ENCODE data around the gene RFFL.
"Not testable (repeated sequence)": the region's sequence is repeated elsewhere in the genome, so short reads cannot be mapped to it uniquely, and the experiment has no call there.

RFFL gene

DNA sequence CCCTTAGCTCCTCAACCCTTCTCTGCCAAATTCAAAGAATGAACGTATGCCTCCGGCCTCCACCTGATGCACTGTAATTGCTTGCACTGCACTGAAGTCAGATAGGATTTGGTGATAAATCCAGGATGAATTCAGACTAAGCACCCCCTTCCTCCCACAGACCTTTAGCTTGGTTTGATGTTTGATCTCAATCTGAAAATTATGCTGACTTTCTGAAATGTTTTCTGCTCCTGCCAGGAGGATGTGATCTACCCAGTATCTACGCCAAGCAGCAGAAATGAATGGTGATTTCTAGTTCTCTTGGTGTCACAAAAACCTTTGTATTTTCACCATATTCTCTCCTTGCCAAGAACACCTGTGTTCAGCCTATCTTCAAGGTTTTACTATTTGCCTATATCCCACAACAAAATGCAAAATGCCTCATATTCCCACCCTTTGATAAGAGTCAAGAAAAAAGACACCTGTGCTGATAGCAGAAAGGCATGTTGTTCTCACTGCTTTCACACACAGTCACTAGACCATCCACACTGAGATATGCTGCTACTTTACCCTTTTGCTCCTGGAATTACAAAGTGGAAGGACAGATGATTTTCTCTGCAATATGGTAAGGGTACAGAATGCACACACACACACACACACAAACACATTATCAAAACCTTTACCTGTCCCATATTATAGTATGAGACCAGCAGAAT is 14.7 kb downstream of the RFFL start:
- DNase-seq (ENCODE audit: low read depth), result no peak

DNA sequence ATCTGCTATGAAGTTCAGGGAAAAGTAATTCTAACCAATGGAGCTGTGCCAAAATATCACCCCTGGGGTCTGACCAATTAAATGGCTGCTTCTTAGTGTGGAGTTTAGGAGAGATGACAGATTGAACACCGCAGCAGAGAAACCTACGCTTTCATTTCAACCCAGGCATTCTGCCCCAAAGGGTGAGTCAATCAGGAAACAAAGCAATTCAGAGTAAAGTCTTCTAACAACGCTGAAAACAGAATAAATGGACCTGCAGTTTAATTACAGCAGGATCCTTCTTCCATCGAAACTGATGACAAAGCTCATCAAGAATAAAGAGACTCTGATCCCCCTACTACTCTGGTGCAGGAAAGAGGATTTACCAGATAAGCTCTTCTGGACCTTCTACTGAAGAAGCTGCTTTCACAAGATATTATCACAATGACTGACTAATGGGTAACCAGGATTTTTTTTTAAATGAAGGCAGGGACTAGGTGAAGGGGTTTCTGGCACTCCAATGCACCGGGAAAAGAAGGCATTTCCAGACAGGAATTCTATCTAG is 16.7 kb downstream of the RFFL start:
- no peak for DNase-seq (ENCODE audit: low read depth)

DNA sequence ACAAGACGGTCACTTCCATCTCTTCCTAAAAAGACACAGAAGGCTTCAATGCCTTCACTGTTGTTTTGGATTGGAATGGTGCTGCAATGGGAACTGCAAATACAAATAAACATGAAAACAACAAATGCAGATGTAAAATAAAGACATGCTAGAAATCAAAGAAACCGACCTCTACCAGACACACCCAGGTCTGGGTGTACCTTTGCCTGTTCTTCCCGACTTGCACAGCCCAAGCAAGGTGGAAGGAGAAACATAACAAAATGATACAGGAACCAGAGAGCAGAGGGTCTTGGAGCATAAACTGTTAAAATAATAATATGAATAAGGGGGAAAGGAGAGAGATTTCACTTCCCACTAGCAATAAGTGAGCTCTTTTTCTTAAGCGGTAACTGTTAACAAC is 17.3 kb downstream of the RFFL start:
- no peak for DNase-seq (ENCODE audit: low read depth)

DNA sequence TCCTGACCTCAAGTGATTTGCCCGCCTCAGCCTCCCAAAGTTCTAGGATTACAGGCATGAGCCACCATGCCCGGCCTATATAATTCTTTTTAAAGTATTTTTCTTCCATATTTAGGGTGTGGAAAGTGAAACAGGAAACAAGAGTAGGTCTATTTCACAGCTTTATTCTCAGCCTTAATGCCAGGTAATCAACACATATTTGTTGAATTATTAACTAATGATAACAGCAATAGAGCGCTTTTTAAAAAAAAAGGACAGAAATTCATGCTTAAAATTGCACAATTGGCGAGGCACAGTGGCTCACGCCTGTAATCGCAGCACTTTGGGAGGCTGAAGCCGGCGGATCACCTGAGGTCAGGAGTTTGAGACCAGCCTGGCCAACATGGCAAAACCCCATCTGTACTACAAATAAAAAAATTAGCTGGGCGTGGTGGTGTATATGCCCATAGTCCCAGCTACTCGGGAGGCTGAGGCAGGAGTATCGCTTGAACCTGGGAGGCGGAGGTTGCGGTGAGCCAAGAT is 18.0 kb downstream of the RFFL start:
- not testable (repeated sequence) for DNase-seq (ENCODE audit: low read depth)

DNA sequence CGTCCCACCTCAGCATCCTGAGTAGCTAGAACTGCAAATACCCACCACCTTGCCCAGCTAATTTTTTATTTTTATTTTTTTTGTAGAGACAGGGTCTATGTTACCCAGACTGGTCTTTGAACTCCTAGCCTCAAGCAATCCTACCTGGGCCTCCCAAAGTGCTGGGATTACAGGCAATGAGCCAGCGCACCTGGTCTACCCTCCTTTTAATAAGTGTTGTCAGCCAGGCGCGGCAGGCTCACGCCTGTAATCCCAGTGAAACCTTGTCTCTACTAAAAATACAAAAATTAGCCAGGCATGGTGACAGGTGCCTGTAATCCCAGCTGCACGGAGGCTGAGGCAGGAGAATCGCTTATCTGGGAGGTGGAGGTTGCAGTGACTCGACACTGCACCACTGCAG is 19.3 kb downstream of the RFFL start:
- DNase-seq (ENCODE audit: low read depth), result no peak

DNA sequence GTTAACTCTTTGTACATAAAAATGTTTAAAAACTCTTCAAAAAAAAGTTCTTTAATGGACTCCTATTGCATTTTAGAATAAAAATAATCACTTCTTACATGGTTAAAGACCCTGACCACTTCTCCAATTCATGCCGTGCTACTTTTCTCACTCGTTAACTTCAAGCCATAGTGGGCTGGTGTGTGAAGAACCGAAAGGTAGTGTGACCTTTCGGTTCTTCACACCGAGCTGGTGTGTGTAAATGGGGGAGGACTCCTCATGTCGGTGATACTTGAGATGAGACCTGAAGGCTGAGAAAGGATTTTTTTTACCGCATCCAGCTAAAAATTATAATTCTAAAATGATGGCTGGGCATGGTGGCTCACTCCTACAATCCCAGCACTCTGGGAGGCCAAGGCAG is 22.1 kb downstream of the RFFL start:
- no peak for DNase-seq (ENCODE audit: low read depth)

DNA sequence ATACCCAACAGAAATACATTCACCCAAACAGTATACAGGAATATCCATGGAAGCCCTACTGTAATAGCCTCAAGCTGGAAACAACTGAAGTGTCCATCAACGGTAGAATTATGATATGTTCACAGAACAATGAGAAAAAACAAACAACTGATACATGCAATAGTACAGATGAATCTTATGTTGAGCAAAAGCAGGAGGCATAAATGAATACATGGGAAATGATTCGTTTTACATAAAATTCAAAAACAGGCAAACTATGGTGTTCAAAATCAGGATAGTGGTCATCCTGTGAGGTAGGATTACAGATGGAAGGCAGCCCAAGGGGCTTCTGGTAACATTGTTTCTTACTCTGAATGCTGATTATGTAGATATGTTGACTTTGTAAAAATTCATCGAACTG is 25.1 kb downstream of the RFFL start:
- no peak for DNase-seq (ENCODE audit: low read depth)

DNA sequence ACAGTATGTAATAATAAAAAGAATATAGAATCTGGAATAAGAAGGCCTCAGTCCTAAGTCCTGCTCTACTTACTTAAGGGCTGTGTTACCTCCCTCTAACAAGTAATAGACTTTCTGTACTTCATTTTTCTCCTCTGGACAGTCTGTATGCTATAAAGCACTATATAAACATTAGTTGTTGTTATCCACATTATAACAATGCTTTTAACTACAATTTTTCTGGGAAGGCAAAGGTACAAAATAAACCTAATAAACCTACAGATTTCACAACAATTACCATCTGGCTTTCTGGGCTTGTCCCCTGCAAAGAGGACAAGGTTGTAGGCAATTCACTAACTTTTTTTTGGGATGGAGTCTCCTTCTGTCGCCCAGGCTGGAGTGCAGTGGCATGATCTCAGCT is 32.7 kb downstream of the RFFL start:
- DNase-seq (ENCODE audit: low read depth), result no peak

DNA sequence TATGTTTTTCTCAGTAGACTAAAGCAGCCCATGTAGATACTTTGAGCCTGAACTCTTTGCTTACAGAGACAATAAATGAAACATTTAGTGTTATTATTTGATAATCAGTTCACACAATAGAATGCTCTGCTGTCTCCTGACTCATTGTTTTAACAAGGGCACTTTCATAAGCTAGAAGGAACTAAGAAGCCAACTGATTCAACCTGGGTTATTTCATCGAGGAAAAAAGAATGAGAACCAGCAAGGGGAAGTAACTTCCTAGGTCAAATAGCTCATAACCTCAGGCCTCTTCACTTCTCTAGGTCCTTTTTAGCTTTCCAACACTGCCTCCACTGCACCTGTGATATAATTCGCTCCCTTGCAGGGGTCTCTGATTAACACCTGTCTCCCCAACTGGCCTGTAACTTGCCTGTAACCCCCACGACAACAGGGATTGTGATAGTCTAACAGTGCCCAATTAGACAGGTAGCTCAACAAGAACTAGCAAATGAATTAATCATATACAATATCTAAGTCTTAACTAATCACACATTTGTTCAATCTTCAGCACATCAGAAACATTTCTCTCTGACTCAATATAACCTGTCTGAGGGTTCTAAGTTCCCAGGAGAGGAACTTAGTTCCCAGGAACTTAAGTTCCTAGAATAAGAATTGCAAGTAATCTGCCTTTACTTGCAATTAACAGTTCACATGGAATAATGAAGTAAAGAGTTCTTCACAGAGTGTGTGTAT is 34.8 kb downstream of the RFFL start:
- no peak for DNase-seq (ENCODE audit: low read depth)

DNA sequence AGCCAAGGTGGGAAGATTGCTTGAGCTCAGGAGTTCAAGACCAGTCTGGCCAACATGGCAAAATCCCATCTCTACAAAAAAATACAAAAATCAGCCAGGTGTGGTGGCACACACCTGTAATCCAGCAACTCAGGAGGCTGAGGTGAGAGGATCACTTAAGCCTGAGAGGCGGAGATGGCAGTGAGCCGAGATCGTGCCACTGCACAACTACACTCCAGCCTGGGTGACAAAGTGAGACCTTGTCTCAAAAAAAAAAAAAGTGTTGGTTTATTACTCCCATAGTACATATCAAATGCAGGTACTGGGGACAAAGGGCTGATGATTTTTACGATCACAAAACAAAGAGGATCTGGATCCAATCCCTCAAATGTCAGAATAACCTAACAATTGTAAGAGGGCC is 35.4 kb downstream of the RFFL start:
- not testable (repeated sequence) for DNase-seq (ENCODE audit: low read depth)

DNA sequence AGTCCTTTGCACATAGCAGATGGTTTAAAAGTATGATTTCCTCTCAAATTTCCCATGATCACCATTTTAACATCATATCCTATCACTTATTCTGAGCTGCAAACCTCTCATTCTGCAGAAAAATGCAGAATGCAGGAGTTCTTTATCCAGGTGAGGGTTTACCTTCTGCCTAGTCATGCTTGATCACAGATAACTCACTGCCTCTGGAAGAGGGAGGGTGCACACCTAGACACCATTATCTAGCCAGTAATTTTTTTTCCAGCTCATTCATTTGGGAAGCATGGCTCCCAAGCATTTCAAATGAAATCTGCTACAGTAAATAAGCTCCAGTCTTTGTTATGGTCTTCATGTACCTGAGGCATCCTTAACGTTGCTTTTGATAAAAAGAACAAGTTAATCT is 38.0 kb downstream of the RFFL start:
- no peak for DNase-seq (ENCODE audit: low read depth)

DNA sequence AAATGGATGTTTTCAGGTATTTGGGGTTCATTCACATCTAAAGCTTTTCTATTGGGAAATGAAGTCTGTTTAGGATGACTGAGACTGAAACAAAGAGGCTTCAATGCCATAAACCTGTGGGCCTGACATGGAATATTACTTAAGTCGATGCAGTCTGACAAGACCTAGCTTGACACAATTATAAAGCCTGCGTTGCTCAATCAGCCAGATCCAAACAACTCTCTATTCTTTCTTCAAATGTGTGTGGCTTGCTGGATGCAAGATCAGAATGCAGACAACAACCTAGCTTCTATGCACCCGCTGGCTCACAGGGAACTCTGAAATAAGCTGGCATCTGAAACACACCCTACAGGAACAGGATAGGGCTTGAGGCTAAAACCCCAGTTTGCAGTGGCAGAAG is 40.0 kb downstream of the RFFL start:
- DNase-seq (ENCODE audit: low read depth), result no peak

DNA sequence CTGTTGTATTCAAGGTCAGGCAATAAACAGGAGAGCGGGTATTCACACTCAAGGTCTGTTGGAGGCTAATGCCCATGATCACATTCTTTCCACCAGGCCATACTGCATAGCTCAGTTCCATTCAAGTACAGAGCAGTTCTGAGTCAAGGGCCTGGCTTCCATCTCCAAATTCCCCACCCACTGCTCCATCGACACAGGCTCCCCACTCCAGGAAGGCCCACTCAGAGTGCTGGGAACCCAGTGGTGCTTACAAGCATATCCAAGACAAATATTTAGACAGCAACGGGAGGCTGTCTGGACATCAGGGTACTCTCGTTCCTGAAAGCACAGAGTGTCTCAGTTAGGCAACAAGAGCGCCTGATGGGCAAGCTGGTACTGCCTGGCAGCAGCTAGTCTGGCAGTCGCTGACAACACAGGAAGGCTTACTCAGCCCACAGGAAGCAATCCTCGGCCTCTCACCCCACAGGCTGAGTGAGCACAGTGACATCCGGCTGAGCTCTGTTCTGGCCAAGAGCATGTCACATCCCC is 40.9 kb downstream of the RFFL start:
- peak; percentile 37 for DNase-seq (ENCODE audit: low read depth)

DNA sequence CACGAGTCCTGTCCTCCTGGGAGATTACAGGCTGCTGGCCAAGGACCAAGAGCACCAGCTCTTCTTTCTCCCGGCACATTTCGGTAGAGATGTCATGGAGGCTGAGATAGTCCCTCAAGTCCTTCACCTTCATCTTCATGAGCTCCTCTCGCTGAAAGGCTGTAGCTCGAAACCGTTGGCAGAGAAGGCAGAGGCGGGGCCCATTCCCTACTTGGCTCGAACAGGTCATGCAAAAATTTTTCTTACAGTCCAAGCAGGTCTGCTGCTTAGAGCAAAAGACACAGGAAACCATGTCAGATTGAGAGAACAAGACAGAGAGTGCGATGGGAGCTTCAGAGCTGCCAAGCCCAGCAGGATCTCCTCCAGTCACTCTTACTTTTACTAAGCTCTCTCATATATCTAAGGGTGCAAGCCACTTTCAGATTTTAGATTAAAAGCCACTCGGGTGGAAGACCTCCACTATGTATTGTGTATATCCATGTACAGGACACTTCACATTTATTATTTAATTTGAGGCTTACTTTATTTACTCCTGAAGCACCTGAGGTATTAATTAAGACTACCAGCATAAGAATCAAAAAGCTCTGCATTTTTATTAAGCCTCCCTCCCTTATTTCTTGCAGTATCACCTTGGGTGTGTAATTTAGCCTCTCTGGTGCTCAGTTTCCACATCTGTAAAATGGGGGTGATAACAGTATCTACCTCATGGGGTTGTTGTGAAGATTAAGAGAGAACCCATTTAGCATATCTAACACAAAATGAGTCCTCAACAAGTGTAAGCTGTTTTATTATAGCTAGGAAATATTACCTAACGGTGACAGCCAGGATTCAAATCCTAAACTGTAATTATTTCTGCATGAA is 41.8 kb downstream of the RFFL start:
- DNase-seq (ENCODE audit: low read depth), result no peak

DNA sequence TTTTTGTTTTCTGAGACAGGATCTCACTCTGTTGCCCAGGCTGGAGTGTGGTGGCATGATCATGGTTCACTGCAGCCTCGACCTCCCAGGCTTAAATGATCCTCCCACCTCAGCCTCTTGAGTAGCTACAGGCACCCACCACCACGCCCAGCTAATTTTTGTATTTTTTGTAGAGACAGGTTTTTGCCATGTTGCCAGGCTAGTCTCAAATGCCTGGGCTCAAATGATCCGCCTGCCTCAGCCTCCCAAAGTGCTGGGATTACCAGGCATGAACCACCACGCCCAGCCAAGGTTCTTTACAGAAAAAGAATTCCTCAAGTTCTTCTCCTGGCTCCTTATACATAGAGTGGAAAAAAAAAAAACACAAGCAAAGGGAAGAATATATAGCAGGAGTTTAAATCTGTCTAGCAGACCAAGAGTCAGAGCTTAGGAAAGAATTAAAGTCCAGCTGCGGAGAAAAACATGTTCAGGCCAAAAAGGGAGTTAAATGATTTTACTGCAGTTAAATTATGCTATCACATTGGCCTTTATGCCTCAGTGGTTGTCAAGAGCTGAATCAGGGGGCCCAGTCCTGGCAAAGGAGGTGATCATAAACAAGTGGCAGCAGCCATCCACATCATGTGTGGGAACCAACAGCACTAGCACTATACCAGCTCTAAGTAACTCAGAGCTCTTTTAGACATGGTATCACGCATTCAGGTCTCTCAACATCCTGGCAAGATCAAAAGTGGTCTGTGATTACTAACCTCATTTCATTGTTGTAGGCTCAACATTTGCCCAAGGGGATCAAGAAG is 43.9 kb downstream of the RFFL start:
- no peak for DNase-seq (ENCODE audit: low read depth)

DNA sequence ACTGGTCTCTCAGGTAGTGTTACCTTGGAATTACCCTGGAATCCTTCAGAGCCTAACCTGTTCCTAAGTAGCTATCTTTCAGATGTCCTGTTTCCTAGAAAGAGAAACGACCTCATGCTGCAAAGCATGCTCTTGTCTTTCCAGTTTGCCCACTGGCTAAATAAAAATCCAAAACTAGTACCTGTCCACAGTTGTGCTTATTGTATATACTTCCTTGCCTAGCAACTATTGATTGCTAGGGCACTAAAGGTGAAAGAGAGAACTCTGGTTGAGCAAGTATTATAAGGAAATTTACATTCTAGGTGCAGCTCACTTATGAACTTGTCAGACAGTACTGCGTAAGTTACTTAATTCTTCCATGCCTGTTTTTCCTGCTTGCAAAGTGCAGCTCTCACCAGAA is 44.7 kb downstream of the RFFL start:
- no peak for DNase-seq (ENCODE audit: low read depth)

DNA sequence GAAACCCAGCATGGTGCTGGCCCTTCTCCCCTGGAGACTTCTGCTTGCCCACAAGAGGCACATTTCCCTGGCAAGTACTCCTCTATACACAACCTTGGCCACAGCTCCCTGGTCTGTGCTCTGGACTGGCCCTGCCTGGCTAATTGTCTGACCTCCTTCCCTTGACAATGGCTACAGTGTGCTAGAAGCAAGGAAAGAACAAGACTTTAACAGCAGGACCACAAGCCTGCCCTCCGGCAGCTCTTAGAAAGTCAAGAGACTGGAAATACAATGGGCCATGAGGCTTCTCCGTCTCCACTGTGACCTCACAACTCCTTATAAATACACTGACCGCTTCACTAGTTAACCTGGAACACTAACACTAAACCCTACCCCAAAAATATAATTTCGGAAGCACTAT is 46.5 kb downstream of the RFFL start:
- no peak for DNase-seq (ENCODE audit: low read depth)

DNA sequence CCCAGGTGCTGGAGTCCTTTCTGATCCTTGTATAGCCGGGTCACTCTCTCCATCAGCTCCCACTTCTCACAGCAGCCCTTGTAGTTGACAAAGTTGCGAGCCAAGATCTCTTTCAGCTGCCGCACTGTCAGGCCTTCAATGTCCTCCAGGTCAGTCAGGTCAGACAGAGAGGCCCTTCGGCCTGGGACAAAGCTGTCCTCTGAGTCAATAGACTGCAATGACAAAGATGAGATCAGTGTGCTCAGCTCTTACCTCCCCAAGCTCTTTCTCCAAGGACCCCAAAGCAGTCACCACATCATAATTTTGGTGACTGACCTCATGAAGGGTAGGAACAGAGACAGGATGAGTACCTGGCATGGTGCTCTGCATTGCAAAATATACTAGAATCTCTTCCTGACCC is 47.1 kb downstream of the RFFL start:
- DNase-seq (ENCODE audit: low read depth), result no peak

DNA sequence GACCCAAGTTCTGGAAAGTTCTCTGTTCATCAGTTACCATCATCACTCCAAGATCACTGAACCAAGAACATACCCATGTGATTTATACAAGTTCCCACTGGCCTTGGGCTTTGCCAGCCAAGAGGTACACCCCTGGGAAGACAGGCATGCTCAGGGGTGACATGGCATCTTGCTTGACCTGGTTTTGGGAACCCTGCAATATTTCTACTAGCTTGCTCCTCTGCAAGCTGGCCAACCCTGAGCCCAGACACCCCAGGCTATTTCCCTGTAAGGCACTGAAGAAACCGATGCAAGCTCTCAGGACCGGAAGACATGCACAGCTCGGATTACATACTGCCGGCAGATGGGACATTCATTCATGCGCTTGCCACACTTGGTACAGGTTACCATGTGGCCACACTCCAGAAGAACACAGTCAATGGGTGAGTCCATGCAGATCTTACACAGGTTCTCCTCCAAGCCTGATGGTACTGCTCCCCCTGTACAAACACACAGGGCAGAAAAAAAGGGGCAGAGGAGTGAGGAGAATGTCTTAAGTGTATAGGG is 51.8 kb downstream of the RFFL start:
- DNase-seq (ENCODE audit: low read depth), result no peak

DNA sequence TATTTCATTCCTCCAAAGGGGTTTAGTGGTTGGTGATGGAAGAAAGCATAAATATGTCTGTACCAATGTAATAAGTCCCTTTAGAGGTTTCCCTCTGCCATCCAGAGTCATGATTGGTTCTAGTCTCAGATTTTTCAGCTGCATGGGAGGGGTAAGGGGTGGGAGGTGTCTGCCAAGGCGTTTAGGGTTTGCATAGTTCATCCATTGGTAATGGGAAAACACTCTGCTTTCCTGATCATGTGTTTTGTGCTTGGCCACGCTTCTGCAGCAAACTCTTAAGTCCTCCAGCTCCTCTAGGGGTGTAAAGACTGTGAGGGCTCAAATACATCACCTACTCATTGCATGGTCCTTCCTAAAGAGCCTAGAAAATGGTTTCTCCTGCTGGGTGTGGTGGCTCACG is 53.4 kb downstream of the RFFL start:
- no peak for DNase-seq (ENCODE audit: low read depth)

DNA sequence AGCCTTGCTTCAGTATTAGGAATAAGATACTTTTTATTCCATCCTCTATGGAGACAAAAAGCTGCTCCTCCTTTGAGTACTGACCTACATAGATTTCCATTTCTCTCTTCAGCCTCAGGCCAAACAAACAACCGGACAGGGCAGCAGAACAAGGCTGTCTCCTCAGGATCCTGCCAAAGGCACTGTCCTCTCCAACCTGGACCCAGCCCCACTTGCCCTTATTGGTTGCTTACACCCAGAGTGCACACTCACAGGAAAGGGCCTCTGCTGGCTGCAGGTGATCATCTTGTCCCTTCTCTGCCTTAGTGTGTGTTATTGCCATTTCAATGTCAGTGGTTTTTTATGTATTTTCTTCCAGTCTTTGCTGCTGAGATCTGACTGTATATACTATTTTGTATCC is 56.5 kb downstream of the RFFL start:
- DNase-seq (ENCODE audit: low read depth), result no peak

Measured in CMK (cell line).